ENCODE results near the gene GPRIN1.

Gene GPRIN1

DNA sequence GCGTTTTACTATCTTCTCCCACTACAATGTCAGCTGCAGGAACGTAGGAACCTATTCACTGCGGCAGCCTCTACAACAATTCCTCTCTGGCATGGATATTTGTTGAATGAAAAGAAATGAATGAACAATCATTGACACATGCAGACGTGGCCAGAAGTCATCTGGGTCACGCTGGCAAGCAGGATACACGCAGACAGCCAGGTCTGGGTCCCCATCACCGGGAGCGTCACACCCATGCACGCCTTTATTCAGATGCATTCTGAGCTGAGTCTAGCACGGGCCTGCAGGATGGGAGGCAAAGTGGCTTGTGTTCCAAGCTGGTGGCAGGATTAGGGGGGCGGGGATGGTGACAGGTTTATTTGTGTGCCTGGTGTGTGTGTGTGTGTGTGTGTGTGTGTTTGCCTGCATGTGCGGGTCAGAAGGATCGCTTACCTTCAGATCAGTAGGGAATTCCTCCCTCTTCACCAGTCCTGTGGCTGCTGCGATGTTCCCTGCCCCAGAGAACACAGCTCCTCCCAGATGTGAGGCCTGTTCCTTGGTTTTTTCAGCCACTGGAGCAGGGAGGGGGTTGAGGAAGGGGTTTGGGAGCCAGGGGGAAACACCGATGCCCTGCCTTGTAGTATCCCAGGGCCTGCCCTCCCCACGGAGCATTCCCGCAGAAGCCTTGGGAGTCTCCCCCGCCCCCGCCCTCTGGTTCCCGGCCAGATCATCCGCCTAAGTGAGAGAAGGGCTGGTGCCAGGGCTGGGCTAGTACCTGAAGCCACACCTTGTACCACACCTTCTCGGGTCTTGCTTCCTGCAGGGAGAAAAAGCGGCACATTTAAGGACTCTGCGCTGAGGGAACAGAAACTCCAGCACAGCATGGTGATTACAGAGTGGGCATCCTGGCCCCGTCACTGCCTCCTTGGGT, 16.3 kb upstream of the GPRIN1 start:
- in situ Hi-C loops (cut with MboI; ENCODE audit: low sequenced_read_pairs), result no loop called here

DNA sequence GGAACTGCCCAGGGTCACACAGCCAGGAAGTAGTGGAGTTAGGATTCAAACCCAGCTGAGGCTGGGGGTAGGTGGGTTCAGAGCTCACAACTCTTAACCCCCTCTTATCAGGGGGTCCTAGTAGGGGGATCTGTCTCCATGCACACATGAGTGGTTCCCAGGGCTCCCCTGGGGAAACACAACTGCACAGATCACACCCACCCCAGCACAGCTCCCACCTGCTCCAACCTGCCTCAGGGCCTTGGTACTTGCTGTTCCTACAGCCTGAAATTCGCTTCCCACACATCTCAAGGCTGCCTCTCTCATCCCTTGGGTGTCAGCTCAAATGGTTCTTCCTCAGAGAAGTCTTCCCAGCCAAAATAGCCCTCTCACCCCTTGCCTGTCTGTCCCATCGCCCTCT, 15.6 kb upstream of the GPRIN1 start:
- in situ Hi-C loops (cut with MboI; ENCODE audit: low sequenced_read_pairs), result no loop called here

DNA sequence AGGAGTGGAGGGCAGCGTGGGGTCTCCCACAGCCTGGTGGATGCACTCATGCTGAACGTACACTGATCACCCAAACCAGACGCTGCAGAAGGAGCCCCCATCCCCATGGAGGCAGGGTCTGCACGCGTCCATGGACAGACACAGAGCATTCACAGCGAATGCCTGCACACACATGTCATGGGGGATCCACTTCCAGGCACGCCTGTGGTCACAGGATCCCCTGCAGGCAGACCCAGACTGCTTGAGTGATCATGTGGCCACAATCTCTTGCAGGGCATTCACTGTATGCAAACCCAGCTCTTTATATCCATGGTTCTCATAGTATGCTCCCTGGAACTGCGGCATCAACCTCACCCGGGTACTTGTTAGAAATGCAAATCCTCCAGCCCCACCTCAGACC, 15.0 kb upstream of the GPRIN1 start:
- in situ Hi-C loops (cut with MboI; ENCODE audit: low sequenced_read_pairs), result no loop called here

DNA sequence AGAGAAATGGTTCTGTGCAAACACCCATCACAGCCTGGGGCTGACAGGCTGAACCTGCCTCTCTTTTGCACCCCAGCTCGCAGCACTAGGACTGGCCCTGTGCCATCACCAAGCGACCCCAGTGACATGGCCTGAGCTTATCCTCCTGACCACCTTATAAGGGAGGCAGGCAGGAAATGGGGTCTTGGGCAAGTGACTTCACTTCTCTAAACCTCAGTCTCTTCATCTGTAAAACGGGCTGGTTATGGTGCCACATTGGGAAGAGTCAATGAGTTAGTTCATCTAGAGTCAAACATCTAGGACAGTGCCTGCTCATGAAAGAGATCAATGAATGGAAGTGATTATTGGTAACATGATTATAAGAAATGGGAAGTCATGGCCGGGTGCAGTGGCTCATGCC, 14.2 kb upstream of the GPRIN1 start:
- in situ Hi-C loops (cut with MboI; ENCODE audit: low sequenced_read_pairs), result no loop called here

DNA sequence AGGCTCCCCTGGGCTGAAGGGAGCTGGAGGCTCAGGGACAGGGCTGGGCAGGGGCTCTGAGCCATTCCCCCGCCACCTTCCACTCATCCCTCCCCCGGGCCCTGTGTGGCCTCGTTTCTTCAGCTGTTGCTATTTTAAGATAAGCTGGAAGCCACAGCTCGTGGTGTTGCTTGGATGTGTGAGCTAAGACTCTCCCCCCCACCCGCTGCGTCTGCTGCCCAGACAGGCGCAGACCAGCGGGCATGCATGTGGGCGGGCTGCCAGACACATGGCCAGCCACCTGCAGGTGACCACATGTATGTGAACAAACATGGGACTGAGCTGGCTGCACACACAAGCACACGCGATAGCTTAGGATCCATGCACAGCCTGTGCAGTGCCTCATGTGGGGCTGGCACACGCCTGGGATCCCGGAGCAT, 11.7 kb upstream of the GPRIN1 start:
- in situ Hi-C loops (cut with MboI; ENCODE audit: low sequenced_read_pairs), result no loop called here

DNA sequence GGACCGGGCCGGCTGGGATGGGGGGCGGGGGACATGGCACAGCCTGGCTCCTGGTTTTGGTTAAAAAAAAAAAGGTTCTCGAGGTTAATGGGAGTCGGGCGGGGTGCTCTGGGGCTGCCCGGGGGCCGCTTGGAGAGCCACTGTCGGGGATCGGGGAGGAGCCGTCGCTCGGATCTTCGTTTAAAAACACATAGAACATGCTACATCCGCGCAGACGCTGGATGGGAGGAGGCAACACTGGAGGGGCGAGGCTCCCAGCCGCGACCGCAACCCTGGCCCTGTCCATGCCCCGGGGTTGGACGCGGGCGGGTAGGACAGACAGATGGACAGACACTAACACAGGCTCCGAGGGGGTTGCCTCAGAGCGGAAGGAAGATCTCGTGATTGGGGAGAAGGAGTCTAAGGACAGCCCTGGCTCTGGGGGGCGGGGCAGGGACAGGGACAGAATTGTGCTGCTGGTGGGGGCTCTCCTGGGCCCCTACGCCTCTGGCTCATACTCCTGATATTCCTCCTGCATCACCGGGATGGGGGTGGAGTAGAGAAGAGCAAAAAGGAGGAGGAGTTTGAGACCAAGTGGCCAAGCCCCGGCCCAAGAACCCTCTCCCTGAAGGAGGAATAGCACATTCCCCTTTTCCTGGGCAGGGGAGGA, 10.5 kb upstream of the GPRIN1 start:
- in situ Hi-C loops (cut with MboI; ENCODE audit: low sequenced_read_pairs), result no loop called here

DNA sequence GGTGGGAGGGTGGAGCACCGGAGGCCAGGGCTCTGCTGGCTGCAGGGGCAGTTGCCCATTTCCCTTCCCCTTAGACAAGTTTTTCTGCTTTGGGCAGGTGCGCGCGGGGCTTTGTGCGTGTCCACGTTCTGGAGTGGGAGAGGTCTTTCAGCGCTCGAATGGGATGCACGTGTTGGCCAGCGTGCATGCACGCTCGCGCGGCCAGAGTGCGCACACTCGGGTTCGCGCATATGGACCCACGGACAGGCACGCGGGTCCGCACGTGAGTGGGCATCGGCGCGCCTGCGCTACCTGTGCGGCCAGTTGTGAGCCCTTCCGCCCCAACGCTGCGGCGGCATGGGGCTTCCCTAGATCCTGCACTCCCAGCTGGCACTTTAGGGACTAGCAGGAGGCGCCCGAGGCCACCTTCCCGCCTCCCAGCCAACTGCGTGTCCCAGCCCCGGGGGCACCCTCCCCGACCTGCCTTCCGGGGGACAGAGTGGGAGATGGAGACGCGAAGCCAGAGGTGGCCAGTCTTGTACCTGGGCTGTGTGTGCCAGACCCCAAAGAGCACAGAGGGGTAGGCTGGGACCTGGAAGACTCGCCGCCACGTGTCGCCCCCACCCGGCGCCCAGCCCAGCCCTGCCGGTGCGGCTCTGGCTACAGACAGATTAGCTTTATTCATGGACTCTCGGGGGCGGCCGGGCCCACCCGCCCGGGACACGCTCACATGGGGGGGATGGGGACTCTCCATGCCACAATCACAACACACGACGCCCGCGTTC, 9.8 kb upstream of the GPRIN1 start:
- in situ Hi-C loops (cut with MboI; ENCODE audit: low sequenced_read_pairs), result no loop called here

DNA sequence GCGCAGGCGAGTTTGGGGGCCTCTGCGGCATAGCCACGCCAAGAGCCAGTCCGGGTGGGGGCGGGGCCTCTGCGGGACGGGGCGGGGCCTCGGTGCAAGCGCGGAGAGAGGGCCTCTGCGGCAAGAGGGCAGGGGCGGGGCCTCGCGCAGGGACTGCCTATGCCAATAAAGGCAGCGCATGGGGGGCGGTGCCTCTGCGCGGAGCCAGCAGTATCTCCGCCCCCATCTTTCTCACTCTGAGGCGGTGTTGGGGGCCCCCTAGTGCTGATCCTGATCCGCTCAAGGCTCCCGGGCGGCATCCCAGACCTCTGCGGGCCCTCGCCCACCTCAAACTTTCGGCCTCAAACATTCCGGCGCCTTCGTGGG, 9.2 kb upstream of the GPRIN1 start:
- in situ Hi-C loops (cut with MboI; ENCODE audit: low sequenced_read_pairs), result no loop called here

DNA sequence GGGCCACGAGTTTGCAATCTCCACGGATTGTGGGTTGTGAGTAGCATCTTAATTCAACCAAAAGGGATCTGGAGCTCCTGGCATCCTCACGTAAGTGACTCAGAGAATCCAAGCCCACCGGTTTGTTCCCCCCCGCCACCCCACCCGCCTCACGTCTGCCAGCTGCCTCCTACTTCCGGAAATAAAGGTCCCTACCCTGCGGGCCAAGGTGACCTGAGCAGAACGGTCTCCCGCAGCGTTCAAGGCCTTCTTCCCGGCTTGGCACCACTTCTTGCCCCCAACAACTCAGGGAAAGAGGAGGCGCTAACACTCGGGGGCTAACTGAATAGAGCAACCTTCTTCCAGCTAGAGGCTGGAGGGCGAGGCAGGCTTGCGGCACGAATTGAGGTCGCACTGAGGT, 8.8 kb upstream of the GPRIN1 start:
- in situ Hi-C loops (cut with MboI; ENCODE audit: low sequenced_read_pairs), result no loop called here

DNA sequence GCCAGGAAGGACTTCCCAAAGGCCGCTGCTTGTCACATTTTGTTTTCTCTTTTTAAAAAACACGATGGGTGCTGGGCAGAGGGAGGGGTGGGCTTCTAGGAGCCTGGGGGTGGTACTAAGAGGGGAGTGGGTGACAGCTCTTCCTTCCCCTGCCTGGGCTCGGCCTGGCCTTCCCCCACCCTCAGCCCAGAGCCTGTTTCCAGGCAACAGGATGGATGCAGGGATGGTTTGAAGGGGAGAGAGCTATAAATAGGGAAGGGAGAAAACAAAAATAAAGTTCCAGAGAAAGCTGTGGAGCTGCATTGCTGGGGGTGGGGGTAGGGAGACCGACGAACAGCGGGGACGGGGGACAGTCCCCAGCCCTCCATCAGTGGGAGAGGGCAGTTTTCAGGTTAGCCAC, 6.6 kb upstream of the GPRIN1 start:
- in situ Hi-C loops (cut with MboI; ENCODE audit: low sequenced_read_pairs), result no loop called here

DNA sequence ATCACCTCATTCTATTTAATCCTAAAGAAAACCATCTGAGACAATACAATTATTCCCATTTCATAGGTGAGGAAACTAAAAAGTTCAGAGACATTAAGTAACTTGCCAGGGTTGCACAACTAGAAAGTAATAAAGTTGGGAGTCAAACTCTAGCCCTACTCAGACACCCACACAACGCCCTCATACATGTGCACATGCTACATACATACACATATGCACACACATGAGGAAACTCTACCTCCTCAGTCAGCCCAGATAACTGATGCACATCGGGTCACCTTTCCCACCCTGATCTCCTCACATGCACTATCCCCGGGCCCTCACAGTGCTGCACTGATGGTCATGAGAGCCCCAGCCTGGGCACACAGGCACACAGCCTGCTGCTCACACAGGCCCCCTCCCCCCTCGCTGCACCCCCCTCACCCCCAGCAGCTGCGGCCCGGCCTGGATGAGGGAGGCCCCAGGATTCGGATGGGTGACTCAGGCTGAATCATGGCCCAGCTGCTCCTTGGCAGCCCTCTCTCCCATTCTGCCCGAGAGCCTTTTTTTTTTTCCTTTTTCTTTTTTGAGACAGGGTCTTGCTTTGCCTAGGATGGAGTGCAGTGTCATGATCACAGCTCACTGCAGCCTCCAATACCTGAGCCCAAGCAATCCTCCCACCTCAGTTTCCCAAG, 5.0 kb upstream of the GPRIN1 start:
- in situ Hi-C loops (cut with MboI; ENCODE audit: low sequenced_read_pairs), result no loop called here

DNA sequence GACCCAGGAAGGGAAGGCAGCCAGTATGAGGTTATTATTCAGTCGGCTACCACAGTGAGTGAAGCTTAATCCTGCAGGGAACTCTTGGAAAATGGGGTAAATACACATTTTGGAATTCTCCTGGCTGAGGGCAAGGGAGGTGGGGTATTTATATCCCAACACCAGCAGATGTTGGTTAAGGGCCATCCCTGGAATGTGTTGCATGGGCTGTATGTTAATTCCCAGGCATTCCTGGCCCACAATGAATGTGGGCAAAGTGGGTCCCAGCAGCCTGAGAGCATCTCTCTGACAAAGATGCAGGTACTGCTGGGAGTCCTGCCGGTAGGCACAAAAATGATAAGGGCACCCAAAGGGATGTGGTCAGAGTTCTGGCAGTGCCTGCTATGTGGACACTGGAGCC, 2.9 kb upstream of the GPRIN1 start:
- in situ Hi-C loops (cut with MboI; ENCODE audit: low sequenced_read_pairs), result no loop called here

DNA sequence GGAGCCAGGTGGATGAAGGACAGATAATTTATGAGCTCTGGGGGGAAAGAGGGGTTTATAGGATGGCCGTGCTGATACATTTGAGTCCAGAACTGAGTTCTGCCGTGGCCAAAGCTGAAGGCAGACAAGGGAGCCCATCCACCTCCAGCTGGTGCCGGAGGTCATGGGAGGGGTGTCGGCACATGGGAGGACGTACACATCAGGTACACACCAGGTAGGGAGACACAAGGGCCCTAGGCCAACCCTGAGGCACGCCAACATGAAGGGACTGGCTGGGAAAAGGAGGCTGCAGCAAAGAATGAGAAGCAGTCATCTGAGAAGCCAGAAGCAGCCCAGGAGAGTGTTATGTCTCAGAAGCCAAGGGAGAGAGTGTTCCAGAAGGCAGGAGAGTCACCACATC, 2.1 kb upstream of the GPRIN1 start:
- in situ Hi-C loops (cut with MboI; ENCODE audit: low sequenced_read_pairs), result no loop called here

DNA sequence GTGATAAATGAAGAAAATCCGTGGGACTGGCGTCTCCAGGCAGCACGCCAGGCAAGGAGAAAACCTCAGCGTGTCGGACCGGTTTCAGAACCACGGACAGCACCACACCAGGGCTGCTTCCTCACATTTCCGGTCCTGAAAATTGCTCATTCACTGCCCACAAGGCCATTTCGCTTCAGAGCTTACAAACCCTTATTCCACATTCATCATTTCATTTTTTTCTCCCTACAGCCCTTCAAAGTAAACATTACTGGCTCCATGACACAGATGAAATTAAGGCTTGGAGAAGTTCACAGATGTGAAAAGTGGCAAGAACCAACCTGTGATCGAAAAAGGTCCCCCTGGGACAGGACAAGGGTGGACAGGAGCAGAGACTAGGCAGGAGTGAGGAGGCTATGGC, 1.5 kb upstream of the GPRIN1 start:
- in situ Hi-C loops (cut with MboI; ENCODE audit: low sequenced_read_pairs), result no loop called here

DNA sequence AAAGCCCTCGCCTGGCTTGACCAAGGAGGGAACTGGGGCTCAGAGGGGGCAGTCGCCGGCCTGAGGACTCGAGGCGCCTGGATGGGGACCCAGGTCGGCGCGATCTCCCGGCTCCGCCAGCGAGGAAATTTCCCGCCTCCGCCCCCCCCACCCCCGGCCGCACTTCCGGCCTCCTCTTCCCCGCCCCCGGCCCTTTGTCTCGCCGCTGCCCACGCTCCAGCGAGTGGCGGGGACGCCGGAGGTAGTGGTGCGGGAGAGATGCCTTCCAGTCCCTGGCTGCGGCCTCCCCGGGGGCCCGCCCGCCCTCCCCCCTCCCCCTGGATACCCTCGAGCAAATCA, 448 bp upstream of the GPRIN1 start:
- in situ Hi-C loops (cut with MboI; ENCODE audit: low sequenced_read_pairs), result no loop called here

DNA sequence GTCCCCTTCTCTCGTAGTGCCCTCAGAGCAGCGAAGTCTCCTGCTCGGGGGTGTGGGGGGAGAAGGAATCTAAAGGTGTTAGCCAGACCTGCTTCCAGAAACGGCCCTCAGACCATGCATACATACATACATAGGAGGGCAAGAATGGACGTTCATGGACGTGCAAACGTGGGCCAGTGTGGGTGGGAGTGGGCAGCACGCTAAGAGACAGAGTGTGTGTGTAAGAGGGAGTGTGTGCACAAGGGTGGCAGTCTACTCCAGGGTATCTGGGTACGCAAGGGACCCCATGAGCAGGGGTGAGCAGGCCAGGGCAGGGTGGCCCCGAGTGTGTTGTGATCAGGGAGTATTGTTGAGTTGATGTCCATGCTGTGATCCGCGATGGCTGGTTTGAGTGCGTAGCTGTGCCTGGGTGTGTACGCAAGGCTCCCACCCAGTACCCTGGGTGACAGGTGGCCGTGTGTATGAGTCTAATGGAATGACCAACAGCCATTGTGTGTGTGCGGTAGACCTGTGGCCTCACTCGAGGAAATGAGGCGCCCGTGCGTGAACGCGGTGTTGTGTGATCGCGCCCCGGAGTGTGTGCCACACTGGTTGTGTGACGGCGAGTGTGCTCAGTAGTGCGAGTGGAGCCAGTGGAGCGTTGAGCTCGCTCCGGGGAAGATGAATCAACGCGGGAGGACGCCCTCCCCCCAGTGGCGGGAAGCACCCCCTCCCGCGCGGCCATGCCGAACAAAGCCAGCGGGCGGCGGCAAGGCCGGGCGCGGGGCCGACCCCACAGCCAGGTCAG, 826 bp downstream of the GPRIN1 start:
- in situ Hi-C loops (cut with MboI; ENCODE audit: low sequenced_read_pairs), result no loop called here

DNA sequence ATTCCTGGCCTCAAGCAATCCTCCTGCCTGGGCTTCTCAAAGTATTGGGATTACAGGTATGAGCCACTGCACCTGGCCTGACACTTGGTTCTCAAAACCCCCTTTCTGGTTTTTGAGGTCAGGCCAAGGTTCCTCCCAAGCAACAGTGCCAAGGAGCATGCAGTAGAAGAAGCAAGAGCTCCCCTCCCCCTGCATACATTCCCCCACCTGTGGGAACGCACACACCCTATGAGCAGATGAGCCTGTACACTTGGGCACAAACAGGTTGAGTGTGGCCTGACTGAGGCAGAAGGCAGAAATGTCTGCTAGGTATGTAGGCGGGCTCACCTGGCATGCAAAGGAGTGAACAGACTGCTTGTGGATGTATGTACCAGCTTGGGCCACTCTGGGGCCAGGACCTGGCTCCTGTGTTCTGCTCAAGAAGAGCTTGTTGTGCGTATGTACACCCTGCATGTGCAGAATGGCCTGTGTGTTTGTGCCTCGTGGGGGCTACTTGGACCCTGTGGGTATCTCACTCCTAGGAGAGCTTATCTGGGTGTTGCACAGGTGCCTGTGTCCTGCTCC, 1.7 kb downstream of the GPRIN1 start:
- in situ Hi-C loops (cut with MboI; ENCODE audit: low sequenced_read_pairs), result no loop called here

DNA sequence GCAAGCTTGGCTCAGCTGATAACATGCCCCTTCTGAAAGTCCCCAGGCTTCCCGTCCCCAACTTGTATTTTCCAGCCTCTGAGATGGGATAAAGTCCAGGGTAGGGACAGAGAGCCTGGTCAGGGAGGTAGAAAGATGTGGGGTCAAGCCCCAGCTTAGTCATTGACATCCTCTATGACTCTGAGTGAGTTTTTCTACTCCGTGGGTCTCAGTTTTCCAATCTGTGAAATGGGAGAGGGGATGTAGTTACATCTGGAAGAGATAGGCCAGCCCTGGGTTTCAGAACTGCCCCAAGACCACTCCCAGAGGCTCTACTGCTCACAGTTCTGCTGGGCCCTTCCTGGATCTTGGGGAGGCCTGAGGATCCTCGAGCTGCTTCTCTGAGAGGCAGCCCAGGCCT, 3.1 kb downstream of the GPRIN1 start:
- in situ Hi-C loops (cut with MboI; ENCODE audit: low sequenced_read_pairs), result no loop called here

DNA sequence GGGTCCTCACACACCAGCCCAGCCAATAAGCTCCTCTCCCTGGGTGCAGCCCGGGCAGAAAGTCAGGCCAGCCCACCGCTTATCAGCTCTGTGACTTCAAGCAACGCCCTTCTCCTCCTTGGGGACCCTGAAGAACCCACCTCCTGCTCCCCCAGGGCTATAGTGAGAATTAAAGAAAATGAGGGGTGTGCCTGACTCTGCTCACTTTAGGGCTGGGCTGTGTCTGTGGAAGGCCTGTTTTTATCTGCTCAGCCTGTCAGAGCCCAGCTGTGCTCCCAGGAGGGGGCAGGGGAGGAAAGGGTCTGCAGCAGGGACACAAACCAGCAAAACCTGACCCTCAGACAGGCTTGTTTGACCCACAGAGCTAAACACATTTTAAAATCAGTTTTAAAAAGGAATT, 3.9 kb downstream of the GPRIN1 start:
- in situ Hi-C loops (cut with MboI; ENCODE audit: low sequenced_read_pairs), result no loop called here

DNA sequence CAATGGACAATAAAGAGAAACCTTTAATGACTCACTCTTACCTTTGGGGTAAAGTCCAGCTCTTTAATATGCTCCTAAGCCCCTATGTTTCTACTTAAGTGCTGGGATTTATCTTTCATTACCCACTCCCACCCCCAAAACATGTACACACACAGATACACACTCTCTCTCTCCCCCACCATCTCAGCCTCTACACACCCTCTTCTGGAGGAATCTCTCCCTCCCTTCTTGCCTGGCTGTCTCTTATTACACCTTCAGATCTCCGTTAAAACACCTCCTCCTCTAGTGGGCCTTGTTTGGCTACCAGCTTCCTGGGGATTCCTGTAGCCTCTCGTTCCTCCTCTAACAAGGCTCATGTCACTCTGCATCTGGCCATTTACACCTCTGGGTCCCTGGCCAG, 6.9 kb downstream of the GPRIN1 start:
- in situ Hi-C loops (cut with MboI; ENCODE audit: low sequenced_read_pairs), result no loop called here

Data from HL-60/S4 treated with retinoic acid at 250 ng/mL for 4 days and 3 days (cell line).